HepG2 (cell line): ENCODE results near the gene OSTF1. TPM values are rescaled to one million over a fixed set of nuclear protein-coding genes. Genes with fewer than 3 reads are reported as not detected.

Experiments used
- DNMT3B ChIP-seq: conservative IDR thresholded peaks from 2 replicates; pipeline ENCODE4 v1.6.1; 2016; ENCODE audit warnings: missing biosample characterization, control low read depth
- FOXJ3 ChIP-seq: sonication (generic); formaldehyde crosslinking; IDR thresholded peaks from 2 replicates; pipeline ENCODE4 v1.4.0; 2020; ENCODE audit warnings: missing genetic modification reagents, mild to moderate bottlenecking, borderline replicate concordance
- GFI1 ChIP-seq: sonication (generic); formaldehyde crosslinking; IDR thresholded peaks from 2 replicates; pipeline ENCODE4 v1.5.0; 2020; ENCODE audit warnings: missing genetic modification reagents, mild to moderate bottlenecking, borderline replicate concordance
- KAT8 ChIP-seq: IDR thresholded peaks from 2 replicates; pipeline ENCODE4 v1.6.1; 2016; ENCODE audit warnings: missing genetic modification reagents, missing compliant biosample characterization
- NR2C2 ChIP-seq: sonication (generic); formaldehyde crosslinking; IDR thresholded peaks from 2 replicates; pipeline ENCODE4 v1.4.0; 2020; ENCODE audit warnings: missing genetic modification reagents, mild to moderate bottlenecking, moderate library complexity, borderline replicate concordance
- RARA ChIP-seq: IDR thresholded peaks from 2 replicates; pipeline ENCODE4 v1.6.1; 2016; ENCODE audit warnings: missing genetic modification reagents, missing compliant biosample characterization
- SOX13 ChIP-seq, 3 experiments: fragments of 450-650 bp in 1 of 3; sonication (generic) in 1 of 3; formaldehyde crosslinking in 1 of 3; IDR thresholded peaks in 2 of 3; conservative IDR thresholded peaks in 1 of 3; 2 replicates each; pipeline versions ENCODE4 v1.5.0 to v1.6.1; 2016 to 2020; ENCODE audit warnings: antibody characterized with exemption in 1 of 3, mild to moderate bottlenecking in 1 of 3, missing compliant biosample characterization in 1 of 3, missing genetic modification reagents in 1 of 3, moderate library complexity in 1 of 3
- THAP9 ChIP-seq: sonication (generic); formaldehyde crosslinking; IDR thresholded peaks from 2 replicates; pipeline ENCODE4; 2020; ENCODE audit warnings: missing genetic modification reagents, mild to moderate bottlenecking, borderline replicate concordance
- TSC22D2 ChIP-seq: sonication (generic); formaldehyde crosslinking; IDR thresholded peaks from 2 replicates; pipeline ENCODE4 v1.5.1; 2020; ENCODE audit warnings: missing genetic modification reagents, mild to moderate bottlenecking, borderline replicate concordance
- ZNF180 ChIP-seq: sonication (generic); formaldehyde crosslinking; IDR thresholded peaks from 2 replicates; pipeline ENCODE4 v1.4.0; 2020; ENCODE audit warnings: low read depth, missing genetic modification reagents, borderline replicate concordance
- ZNF432 ChIP-seq: sonication (generic); formaldehyde crosslinking; IDR thresholded peaks from 2 replicates; pipeline ENCODE4 v1.5.0; 2020; ENCODE audit warnings: missing genetic modification reagents, mild to moderate bottlenecking, borderline replicate concordance
- ZNF546 ChIP-seq: sonication (generic); formaldehyde crosslinking; conservative IDR thresholded peaks from 2 replicates; pipeline ENCODE4 v1.8.1; 2023; ENCODE audit warnings: mild to moderate bottlenecking, missing genetic modification reagents
- ZNF567 ChIP-seq: sonication (generic); formaldehyde crosslinking; IDR thresholded peaks from 2 replicates; pipeline ENCODE4 v1.8.1; 2023; ENCODE audit warnings: mild to moderate bottlenecking, missing genetic modification reagents, borderline replicate concordance
- ZNF605 ChIP-seq: sonication (generic); formaldehyde crosslinking; IDR thresholded peaks from 2 replicates; pipeline ENCODE4 v1.8.0; 2022; ENCODE audit warnings: mild to moderate bottlenecking, missing genetic modification reagents
- ZNF672 ChIP-seq: sonication (generic); formaldehyde crosslinking; IDR thresholded peaks from 2 replicates; pipeline ENCODE4 v1.8.1; 2022; ENCODE audit warnings: missing genetic modification reagents
- ZNF776 ChIP-seq: sonication (generic); formaldehyde crosslinking; IDR thresholded peaks from 2 replicates; pipeline ENCODE4 v1.4.0; 2020; ENCODE audit warnings: mild to moderate bottlenecking, missing genetic modification reagents
- polyA plus RNA-seq, 8 experiments: library from polyadenylated mRNA; depleted of rRNA in 3 of 8; stranded (reverse) in 7 of 8; unstranded in 1 of 8; fragments of >200 nt; fragmentation: Illumina TruSeq in 4 of 8; extraction: Trizol in 4 of 8; gene quantifications; 2 replicates each; pipeline versions ENCODE4 v1.2.1 to v1.2.3, GENCODE V29; 2011 to 2016; ENCODE audit warnings: low read depth in 4 of 8, missing spikeins in 1 of 8, mixed read lengths in 1 of 8; ENCODE audit not compliant: insufficient read depth in 1 of 8
- total RNA-seq, 5 experiments: library from RNA; depleted of rRNA; stranded (reverse); fragments of >200 nt; fragmentation: Illumina TruSeq; extraction: Trizol; gene quantifications; 2 replicates each; pipeline ENCODE4 v1.2.3, GENCODE V29; 2016; ENCODE audit warnings: low read depth in 1 of 5
- TF ChIP-seq, protein P1 (sequence below): sonication (generic); formaldehyde crosslinking; IDR thresholded peaks from 2 replicates; pipeline ENCODE4 v1.4.0; 2020; ENCODE audit warnings: missing genetic modification reagents
- TF ChIP-seq, protein P2 (sequence below): sonication (generic); formaldehyde crosslinking; IDR thresholded peaks from 2 replicates; pipeline ENCODE4 v1.4.0; 2020; ENCODE audit warnings: mild to moderate bottlenecking, missing genetic modification reagents, borderline replicate concordance
- TF ChIP-seq, protein P3 (sequence below): sonication (generic); formaldehyde crosslinking; IDR thresholded peaks from 2 replicates; pipeline ENCODE4 v1.4.0; 2020; ENCODE audit warnings: missing genetic modification reagents

Gene OSTF1
- total and polyA plus RNA-seq, 2 of the 13 experiments (the other 11 are each of a cell fraction or from before 2014, with no cell fraction given) = 16.8 to 39.0 TPM

DNA sequence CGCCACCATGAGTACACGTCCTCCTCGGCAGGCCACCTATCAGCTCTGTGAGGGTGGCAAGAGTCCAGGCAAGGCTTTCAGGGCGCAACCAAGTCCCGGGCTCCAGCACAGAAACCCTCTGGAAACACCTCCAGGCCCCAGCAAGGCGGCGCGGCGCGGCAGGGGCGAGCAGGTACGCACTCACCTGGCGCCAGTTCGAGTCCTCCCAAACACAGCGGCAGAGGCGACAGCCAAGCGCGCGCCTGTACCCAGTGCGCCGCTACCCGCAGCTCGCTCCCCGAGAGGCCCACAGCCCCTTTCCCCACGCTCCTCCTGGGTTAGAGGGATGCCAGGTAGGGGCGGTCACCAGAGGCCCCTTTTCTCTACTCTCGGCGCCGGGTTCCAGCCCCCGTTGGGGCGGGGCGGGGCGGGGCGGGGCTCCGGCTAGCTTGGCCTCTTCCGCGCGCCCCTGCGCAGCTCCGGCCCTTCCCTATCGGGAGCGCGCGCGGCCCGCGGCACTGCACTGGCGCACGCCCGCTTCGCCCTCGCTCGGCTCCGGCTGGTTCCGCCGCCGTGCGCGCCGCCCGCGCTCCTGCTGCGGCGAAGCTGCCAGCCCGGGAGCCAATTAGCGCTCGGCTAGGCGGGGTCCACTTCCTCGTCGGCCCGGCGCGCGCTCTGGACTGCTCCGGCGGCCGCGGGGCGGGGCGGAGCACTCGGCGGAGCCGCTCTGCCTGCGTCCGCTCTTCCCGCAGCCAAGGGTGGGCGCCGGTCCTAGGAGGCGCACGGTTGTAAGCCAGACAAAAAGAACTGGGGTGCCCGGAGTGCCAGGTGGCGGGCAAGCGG lies at the start of gene OSTF1, which contains the start of gene NMRK1 (continued):
- no peak for TF ChIP-seq ZNF432
- TF ChIP-seq ZNF672 (CRISPR knock-in tag) = no peak
- peak; percentile 76; the same call in 1 of the 2 replicates for TF ChIP-seq ZNF546
- no peak for TF ChIP-seq GFI1 (CRISPR knock-in tag)
- TF ChIP-seq, protein P1, sequence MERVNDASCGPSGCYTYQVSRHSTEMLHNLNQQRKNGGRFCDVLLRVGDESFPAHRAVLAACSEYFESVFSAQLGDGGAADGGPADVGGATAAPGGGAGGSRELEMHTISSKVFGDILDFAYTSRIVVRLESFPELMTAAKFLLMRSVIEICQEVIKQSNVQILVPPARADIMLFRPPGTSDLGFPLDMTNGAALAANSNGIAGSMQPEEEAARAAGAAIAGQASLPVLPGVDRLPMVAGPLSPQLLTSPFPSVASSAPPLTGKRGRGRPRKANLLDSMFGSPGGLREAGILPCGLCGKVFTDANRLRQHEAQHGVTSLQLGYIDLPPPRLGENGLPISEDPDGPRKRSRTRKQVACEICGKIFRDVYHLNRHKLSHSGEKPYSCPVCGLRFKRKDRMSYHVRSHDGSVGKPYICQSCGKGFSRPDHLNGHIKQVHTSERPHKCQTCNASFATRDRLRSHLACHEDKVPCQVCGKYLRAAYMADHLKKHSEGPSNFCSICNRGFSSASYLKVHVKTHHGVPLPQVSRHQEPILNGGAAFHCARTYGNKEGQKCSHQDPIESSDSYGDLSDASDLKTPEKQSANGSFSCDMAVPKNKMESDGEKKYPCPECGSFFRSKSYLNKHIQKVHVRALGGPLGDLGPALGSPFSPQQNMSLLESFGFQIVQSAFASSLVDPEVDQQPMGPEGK (CRISPR knock-in tag) = peak; percentile 43; the same call in 1 of the 2 replicates
- TF ChIP-seq THAP9 = no peak
- TF ChIP-seq DNMT3B (CRISPR knock-in tag) = 0 out of 2 replicates have a peak, but pooled peaks have one; percentile 28
- no peak for TF ChIP-seq RARA (CRISPR knock-in tag)
- TF ChIP-seq ZNF567 (CRISPR knock-in tag) = no peak
- no peak for TF ChIP-seq KAT8 (CRISPR knock-in tag)
- no peak for TF ChIP-seq ZNF776
- TF ChIP-seq TSC22D2 = no peak
- no peak for TF ChIP-seq SOX13 (IDR thresholded peaks at IDR 0.05)
- no peak; a peak in 1 of 4 replicates for TF ChIP-seq SOX13 (CRISPR knock-in tag; conservative IDR thresholded peaks at IDR 0.05 in 1 of 2, IDR thresholded peaks at IDR 0.05 in 1 of 2)
- TF ChIP-seq, protein P2, sequence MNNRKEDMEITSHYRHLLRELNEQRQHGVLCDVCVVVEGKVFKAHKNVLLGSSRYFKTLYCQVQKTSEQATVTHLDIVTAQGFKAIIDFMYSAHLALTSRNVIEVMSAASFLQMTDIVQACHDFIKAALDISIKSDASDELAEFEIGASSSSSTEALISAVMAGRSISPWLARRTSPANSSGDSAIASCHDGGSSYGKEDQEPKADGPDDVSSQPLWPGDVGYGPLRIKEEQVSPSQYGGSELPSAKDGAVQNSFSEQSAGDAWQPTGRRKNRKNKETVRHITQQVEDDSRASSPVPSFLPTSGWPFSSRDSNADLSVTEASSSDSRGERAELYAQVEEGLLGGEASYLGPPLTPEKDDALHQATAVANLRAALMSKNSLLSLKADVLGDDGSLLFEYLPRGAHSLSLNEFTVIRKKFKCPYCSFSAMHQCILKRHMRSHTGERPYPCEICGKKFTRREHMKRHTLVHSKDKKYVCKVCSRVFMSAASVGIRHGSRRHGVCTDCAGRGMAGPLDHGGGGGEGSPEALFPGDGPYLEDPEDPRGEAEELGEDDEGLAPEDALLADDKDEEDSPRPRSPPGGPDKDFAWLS (CRISPR knock-in tag) = no peak
- no peak for TF ChIP-seq FOXJ3 (CRISPR knock-in tag)
- TF ChIP-seq ZNF605 = peak; percentile 20; the same call in 1 of the 2 replicates
- TF ChIP-seq, protein P3, sequence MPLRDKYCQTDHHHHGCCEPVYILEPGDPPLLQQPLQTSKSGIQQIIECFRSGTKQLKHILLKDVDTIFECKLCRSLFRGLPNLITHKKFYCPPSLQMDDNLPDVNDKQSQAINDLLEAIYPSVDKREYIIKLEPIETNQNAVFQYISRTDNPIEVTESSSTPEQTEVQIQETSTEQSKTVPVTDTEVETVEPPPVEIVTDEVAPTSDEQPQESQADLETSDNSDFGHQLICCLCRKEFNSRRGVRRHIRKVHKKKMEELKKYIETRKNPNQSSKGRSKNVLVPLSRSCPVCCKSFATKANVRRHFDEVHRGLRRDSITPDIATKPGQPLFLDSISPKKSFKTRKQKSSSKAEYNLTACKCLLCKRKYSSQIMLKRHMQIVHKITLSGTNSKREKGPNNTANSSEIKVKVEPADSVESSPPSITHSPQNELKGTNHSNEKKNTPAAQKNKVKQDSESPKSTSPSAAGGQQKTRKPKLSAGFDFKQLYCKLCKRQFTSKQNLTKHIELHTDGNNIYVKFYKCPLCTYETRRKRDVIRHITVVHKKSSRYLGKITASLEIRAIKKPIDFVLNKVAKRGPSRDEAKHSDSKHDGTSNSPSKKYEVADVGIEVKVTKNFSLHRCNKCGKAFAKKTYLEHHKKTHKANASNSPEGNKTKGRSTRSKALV = no peak; the same call in 1 of the 2 replicates
- TF ChIP-seq ZNF180 (CRISPR knock-in tag) = no peak
- TF ChIP-seq NR2C2 (CRISPR knock-in tag) = no peak
